Measurements from ENCODE around the gene NTN1. TPM values are rescaled to one million over a fixed set of nuclear protein-coding genes. Genes with fewer than 3 reads are reported as not detected.
"Not testable (repeated sequence)": the region's sequence is repeated elsewhere in the genome, so short reads cannot be mapped to it uniquely, and the experiment has no call there.

The NTN1 gene
- polyA plus RNA-seq, 1 donor from 2014 or later: 16.2 TPM

- Histone ChIP-seq H3K27ac (ENCODE audit: low read length) (no peak overlapping the region), H3K36me3 (ENCODE audit: insufficient read depth, low read length) (no peaks in the 10 kb centered on the region), H3F3A (ENCODE audit: insufficient read depth, low read length, poor library complexity, severe bottlenecking) (no peaks in the 10 kb centered on the region), H3K9me2 (ENCODE audit: insufficient read depth, low read length) (no peaks in the 10 kb centered on the region), H3K27me3 (ENCODE audit: insufficient read depth, low read depth, low read length) (no peaks in the 10 kb centered on the region), H3K4me3 (ENCODE audit: low read length) (no peak overlapping the region), H4K20me1 (ENCODE audit: insufficient read depth) (no peaks in the 10 kb centered on the region), H3K79me2 (replicated peaks; ENCODE audit: insufficient read depth, low read length) (no peaks in the 10 kb centered on the region), H3K4me2 (ENCODE audit: low read length) (no peak overlapping the region), H2AFZ (ENCODE audit: low read depth, low read length) (no peak overlapping the region), H3K9me3 (ENCODE audit: low read length) (no peaks in the 10 kb centered on the region), H3K9ac (ENCODE audit: low read length) (no peak overlapping the region)
- TF ChIP-seq EP300 (conservative IDR thresholded peaks at IDR 0.05; ENCODE audit: poor library complexity, severe bottlenecking): no peak
- no peak for TF ChIP-seq CTCF (IDR thresholded peaks at IDR 0.05; ENCODE audit: poor library complexity, severe bottlenecking)
- TF ChIP-seq TAF1 (IDR thresholded peaks at IDR 0.05; ENCODE audit: low read depth): no peak
- no peak for TF ChIP-seq POLR2AphosphoS5 (IDR thresholded peaks at IDR 0.05)
- no peak for TF ChIP-seq SMC3 (conservative IDR thresholded peaks at IDR 0.05; ENCODE audit: poor library complexity)
- TF ChIP-seq RAD21 (conservative IDR thresholded peaks at IDR 0.05): no peak
- no peak for TF ChIP-seq EZH2 (IDR thresholded peaks at IDR 0.05; ENCODE audit: borderline replicate concordance, insufficient read depth, low read length, poor library complexity, severe bottlenecking)
These were observed 83.2 kb downstream of the NTN1 start for GRCh38 chr17:9104370-9105041.

- H3K9me2 ChIP-seq (ENCODE audit: insufficient read depth, low read length): no peaks in the 10 kb centered on the region
- H3K27me3 ChIP-seq (ENCODE audit: insufficient read depth, low read depth, low read length): no peaks in the 10 kb centered on the region
- TF ChIP-seq SMC3 (conservative IDR thresholded peaks at IDR 0.05; ENCODE audit: poor library complexity) (no peak), MXI1 (conservative IDR thresholded peaks at IDR 0.05; ENCODE audit: poor library complexity, severe bottlenecking) (no peak), RAD21 (conservative IDR thresholded peaks at IDR 0.05) (no peak)
- no peak overlapping the region for H3K4me2 ChIP-seq (ENCODE audit: low read length)
- H3K9ac ChIP-seq (ENCODE audit: low read length): no peak overlapping the region
- no peak overlapping the region for H2AFZ ChIP-seq (ENCODE audit: low read depth, low read length)
- no peaks in the 10 kb centered on the region for H3F3A ChIP-seq (ENCODE audit: insufficient read depth, low read length, poor library complexity, severe bottlenecking)
- H3K9me3 ChIP-seq (ENCODE audit: low read length): no peaks in the 10 kb centered on the region
- H4K20me1 ChIP-seq (ENCODE audit: insufficient read depth): no peaks in the 10 kb centered on the region
- no peak overlapping the region for H3K27ac ChIP-seq (ENCODE audit: low read length)
- no peaks in the 10 kb centered on the region for H3K36me3 ChIP-seq (ENCODE audit: insufficient read depth, low read length)
- H3K79me2 ChIP-seq (replicated peaks; ENCODE audit: insufficient read depth, low read length): no peaks in the 10 kb centered on the region
- H3K4me3 ChIP-seq (ENCODE audit: low read length): no peak overlapping the region
These were observed 84.0 kb downstream of the NTN1 start for GRCh38 chr17:9105068-9105868.

GRCh38 chr17:9106278-9106677 is 85.0 kb downstream of the NTN1 start:
- H2AFZ ChIP-seq (ENCODE audit: low read depth, low read length); H4K20me1 ChIP-seq (ENCODE audit: insufficient read depth); H3K9me2 ChIP-seq (ENCODE audit: insufficient read depth, low read length); H3K9me3 ChIP-seq (ENCODE audit: low read length); H3K27me3 ChIP-seq (ENCODE audit: insufficient read depth, low read depth, low read length); H3K9ac ChIP-seq (ENCODE audit: low read length); H3K4me3 ChIP-seq (ENCODE audit: low read length); H3K4me2 ChIP-seq (ENCODE audit: low read length); H3F3A ChIP-seq (ENCODE audit: insufficient read depth, low read length, poor library complexity, severe bottlenecking); H3K79me2 ChIP-seq (replicated peaks; ENCODE audit: insufficient read depth, low read length); H3K36me3 ChIP-seq (ENCODE audit: insufficient read depth, low read length); H3K27ac ChIP-seq (ENCODE audit: low read length): not testable (repeated sequence)

All from neural cell (in vitro differentiated cells).